Measurements from ENCODE around the gene GRIN2A. TPM values are rescaled to one million over a fixed set of nuclear protein-coding genes. Genes with fewer than 3 reads are reported as not detected.

The GRIN2A gene
- total RNA-seq, 1 donor from 2014 or later = not detected

DNA sequence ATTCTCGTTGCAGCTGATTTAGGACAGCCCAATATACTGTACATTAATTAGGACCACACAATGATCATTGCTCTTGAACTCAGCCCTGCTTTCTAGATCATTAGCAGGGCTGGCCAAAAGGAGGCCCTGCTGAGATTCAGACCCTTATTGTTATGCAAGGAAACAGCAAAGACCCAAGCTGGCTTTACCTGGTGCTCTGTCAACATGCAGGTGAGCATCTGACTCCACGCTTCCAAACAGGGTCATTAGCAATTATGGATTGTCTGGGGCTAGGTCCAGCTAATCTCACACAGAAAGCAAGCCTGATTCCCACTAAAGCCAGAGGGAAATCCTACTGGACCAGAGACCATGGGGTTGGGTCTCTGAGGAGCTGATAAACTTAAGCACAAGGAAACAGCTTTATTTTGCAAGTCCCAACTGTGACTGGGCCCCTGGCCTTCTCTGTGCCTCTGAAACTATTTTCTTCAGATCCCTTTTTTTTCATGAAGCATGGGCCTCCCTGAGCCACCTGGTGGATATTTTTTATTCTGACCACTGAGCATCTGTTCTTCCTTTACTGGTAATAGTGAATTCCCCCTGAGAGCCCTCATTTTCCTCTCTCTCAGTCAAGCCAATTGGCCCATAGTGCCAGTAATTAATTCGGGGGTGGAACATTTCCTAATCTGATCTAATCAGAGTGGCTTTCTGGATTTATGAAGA lies 236.1 kb downstream of the GRIN2A start:
- H3K4me3 ChIP-seq (ENCODE audit: low read depth, low read length) = no peak overlapping the region
- TF ChIP-seq, protein P1, sequence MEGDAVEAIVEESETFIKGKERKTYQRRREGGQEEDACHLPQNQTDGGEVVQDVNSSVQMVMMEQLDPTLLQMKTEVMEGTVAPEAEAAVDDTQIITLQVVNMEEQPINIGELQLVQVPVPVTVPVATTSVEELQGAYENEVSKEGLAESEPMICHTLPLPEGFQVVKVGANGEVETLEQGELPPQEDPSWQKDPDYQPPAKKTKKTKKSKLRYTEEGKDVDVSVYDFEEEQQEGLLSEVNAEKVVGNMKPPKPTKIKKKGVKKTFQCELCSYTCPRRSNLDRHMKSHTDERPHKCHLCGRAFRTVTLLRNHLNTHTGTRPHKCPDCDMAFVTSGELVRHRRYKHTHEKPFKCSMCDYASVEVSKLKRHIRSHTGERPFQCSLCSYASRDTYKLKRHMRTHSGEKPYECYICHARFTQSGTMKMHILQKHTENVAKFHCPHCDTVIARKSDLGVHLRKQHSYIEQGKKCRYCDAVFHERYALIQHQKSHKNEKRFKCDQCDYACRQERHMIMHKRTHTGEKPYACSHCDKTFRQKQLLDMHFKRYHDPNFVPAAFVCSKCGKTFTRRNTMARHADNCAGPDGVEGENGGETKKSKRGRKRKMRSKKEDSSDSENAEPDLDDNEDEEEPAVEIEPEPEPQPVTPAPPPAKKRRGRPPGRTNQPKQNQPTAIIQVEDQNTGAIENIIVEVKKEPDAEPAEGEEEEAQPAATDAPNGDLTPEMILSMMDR (conservative IDR thresholded peaks at IDR 0.05; ENCODE audit: low read depth, low read length) = no peak
- DNase-seq (ENCODE audit: low read depth) = no peak

DNA sequence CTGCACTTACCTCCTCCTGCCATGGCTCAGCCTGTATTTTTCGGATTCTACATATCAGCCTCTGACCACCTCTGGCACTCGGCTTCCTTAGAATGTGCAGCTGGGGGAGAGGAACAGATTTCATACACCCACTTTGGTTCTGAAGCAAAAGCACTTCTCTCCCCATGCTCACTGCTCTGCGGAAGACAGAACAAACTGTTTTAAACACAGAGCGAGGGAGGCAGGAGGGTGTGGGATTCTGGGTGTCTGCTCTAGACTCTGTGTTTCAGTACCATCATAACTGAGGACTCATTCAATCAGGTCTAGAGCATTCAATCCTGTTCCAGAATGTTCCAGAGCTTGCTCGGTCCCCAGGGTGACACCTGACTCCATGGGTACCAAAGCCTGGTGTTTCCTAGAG lies 239.1 kb downstream of the GRIN2A start:
- no peak overlapping the region for H3K4me3 ChIP-seq (ENCODE audit: low read depth, low read length)
- DNase-seq (ENCODE audit: low read depth) = no peak
- TF ChIP-seq, protein P1 (conservative IDR thresholded peaks at IDR 0.05; ENCODE audit: low read depth, low read length) = no peak

DNA sequence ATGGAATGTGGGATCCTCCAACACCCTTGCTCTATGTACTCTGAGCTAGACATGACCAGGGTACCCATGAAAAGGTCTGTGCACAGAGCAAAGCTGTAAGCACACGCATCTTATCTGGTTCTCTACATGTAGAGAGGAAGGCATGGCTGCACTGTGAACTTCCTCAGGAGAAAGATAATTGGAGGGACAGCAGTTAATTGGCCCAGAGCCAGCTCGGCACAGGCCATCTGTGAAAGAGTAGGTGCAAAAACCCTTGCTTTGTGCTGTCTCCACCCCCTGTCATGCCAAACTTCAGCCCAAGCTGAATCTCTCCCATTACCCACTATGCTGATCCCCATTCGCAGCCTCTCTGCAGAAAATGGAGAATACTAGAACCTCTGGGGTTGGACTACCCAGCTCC lies 241.0 kb downstream of the GRIN2A start:
- no peak overlapping the region for H3K4me3 ChIP-seq (ENCODE audit: low read depth, low read length)
- TF ChIP-seq, protein P1 (conservative IDR thresholded peaks at IDR 0.05; ENCODE audit: low read depth, low read length) = no peak
- DNase-seq (ENCODE audit: low read depth) = no peak

DNA sequence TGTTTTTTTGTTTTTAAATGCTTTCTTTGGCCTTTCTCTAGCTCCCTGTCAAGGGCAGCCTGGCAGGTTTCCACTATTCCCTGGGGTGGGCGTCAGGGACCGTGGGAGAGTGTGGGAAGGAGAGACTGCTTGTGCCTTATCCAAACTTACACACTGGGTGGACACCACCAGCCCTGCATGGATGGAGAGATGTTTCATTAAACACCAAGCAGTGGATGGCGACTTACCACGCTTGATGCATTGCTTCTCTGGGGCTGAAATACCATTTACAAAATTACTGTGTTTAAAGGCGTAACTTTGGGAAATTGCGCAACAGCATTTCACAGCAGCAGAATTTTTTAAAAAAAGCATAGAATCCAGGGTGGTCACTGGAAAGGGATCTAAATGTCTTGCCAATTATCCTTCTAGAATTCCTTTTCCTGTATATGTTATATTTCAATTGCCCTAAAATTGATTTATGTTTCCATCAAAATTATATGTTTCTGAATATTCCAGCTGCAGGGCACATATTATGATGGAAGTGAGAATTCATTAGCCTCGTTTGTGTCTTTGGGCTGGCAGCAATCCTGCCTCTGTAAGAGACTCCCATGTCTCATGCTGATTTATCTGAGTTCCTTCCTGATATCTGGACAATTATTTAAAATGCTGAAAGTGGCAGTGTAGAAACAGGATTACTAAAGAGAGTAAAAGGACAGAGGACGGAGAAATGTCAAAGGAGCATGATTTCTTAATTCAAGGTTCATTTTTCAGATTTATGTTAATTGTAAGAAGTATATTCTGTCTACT lies 247.3 kb downstream of the GRIN2A start:
- DNase-seq (ENCODE audit: low read depth) = no peak
- no peak overlapping the region for H3K4me3 ChIP-seq (ENCODE audit: low read depth, low read length)
- TF ChIP-seq, protein P1 (conservative IDR thresholded peaks at IDR 0.05; ENCODE audit: low read depth, low read length) = no peak

DNA sequence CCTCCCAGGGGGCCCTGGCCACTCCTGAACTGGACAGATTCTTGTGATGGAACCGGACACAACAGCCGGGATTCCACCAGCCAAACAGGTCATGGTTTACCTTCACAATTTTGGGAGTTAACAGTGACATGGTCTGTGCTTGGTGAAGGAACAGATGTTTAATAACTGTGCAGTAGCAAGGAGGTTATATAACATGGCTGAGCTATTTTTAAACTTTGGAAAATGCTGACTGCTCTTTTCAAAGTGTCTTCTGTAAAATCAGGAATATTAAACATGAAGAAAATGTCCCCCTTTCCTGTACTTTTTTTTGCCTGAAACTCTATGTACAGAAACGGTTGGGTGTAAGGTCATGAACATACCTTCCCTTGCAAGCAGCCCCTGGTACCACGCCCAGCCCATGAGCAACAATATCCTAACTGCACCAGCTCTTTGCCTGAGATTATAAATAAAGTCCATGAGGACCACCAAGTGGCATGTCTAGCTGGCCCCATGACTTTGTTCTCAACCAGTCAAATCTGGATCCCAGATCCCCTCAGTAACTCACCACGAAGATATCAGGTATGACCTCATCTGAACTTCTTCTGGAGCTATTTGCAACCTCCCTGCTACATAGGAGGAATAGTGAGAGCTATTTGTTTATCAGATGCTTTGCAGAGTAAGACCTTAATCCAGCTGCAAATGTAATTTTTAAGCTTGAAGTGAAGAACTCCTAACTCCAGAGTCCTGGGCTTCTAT lies 249.1 kb downstream of the GRIN2A start:
- no peak overlapping the region for H3K4me3 ChIP-seq (ENCODE audit: low read depth, low read length)
- TF ChIP-seq, protein P1 (conservative IDR thresholded peaks at IDR 0.05; ENCODE audit: low read depth, low read length) = no peak
- no peak for DNase-seq (ENCODE audit: low read depth)

DNA sequence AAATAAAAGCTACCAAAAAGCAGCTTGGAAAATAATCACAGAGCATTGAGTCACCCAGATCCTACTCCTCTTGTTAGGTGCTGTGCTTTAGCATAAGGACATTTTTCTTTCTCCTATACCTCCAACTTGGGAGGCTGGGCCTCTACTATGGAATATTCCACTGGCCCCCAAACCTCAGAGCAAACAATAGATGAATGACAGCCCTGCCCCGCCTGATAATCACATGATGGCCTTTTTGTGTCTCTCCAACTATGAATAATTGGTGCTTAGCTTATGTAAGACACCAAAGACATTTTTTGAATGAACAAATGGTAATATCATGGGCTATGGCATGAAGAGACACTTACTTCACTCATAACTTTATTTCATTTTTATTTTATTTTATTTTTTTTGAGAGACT lies 250.2 kb downstream of the GRIN2A start:
- TF ChIP-seq, protein P1 (conservative IDR thresholded peaks at IDR 0.05; ENCODE audit: low read depth, low read length) = no peak
- no peak for DNase-seq (ENCODE audit: low read depth)
- no peak overlapping the region for H3K4me3 ChIP-seq (ENCODE audit: low read depth, low read length)
